ENCODE measurements around the gene SYS1. TPM values are rescaled to one million over a fixed set of nuclear protein-coding genes. Genes with fewer than 3 reads are reported as not detected.

SYS1 gene
- total and polyA plus RNA-seq, 2 of the 8 experiments (the other 6 are each of a cell fraction or from before 2014, with no cell fraction given) = 19.6 to 50.8 TPM

GRCh38 chr20:45374101-45374467 lies 11.1 kb downstream of the SYS1 start:
- H2BK15ac ChIP-seq (ENCODE audit: low read length) = no peak overlapping the region
- 54% methylated on average over 9 of the region's 9 CpGs; no CpG with 5 or more reads in 1 of the 2 experiments for WGBS, 2 experiments (ENCODE audit: extremely low coverage in 1 of 2, insufficient coverage in 1 of 2, insufficient read length in 1 of 2, insufficient replicate concordance in 2 of 2, low coverage in 1 of 2, low lambda C conversion rate in 2 of 2, missing lambda C conversion rate in 1 of 2)
- no peaks in the 10 kb centered on the region for H3K9me3 ChIP-seq (ENCODE audit: insufficient read depth in 2 of 2, low read depth in 1 of 2, low read length in 1 of 2)
- no peak overlapping the region for H3K18ac ChIP-seq (ENCODE audit: extremely low read depth, low read length)
- no peak overlapping the region for H3K23ac ChIP-seq (ENCODE audit: insufficient read length)
- H3K4me1 ChIP-seq (replicated peaks in 1 of 4; ENCODE audit: control insufficient read depth in 3 of 4, insufficient read depth in 4 of 4, low read length in 3 of 4) = peaks cover 0 to 16% (median 9%) of the 10 kb centered on the region in 4 experiments; a peak in 6 of 7 replicates
- H2BK120ac ChIP-seq (replicated peaks; ENCODE audit: low read depth, low read length) = no peak overlapping the region
- H4K91ac ChIP-seq (replicated peaks; ENCODE audit: insufficient read length, low read length) = no peak overlapping the region
- no peak overlapping the region for H3K4ac ChIP-seq (replicated peaks; ENCODE audit: insufficient read length, low read depth, low read length)
- H3K14ac ChIP-seq (ENCODE audit: insufficient read length) = no peak overlapping the region
- peak overlapping the region; percentile 54 to 86; a peak in 2 of 4 replicates for H3K4me2 ChIP-seq (ENCODE audit: insufficient read depth in 1 of 2, low read depth in 2 of 2, low read length in 2 of 2)
- no peak for DNase-seq (ENCODE audit: low read depth in 1 of 2, low spot score in 2 of 2)
- no peaks in the 10 kb centered on the region for H3K36me3 ChIP-seq (ENCODE audit: control insufficient read depth in 2 of 4, insufficient read depth in 4 of 4, low read length in 3 of 4)
- H4K5ac ChIP-seq (ENCODE audit: insufficient read length, low read depth, low read length) = no peak overlapping the region
- no peak overlapping the region for H3K56ac ChIP-seq (replicated peaks; ENCODE audit: insufficient read length, low read depth, low read length)
- FAIRE-seq = no peak
- no peaks in the 10 kb centered on the region for H3K79me2 ChIP-seq (ENCODE audit: control insufficient read depth in 1 of 2, insufficient read depth in 2 of 2, low read length in 2 of 2)
- TF ChIP-seq KDM1A (IDR thresholded peaks at IDR 0.05; ENCODE audit: borderline replicate concordance, low read length) (peak; percentile 67; the same call in 1 of the 2 replicates), JUND (IDR thresholded peaks at IDR 0.05; ENCODE audit: low read length) (0 out of 2 replicates have a peak, but pooled peaks have one; percentile 4), SP2 (IDR thresholded peaks at IDR 0.05; ENCODE audit: low read length) (no peak), HDAC2 (IDR thresholded peaks at IDR 0.05; ENCODE audit: borderline replicate concordance in 1 of 2, low read depth in 2 of 2, low read length in 2 of 2) (no peak)
- H3K27me3 ChIP-seq (replicated peaks in 1 of 4; ENCODE audit: control insufficient read depth in 3 of 4, extremely low read depth in 1 of 4, insufficient read depth in 3 of 4, low read length in 3 of 4) = peaks cover 0 to 12% (median 9%) of the 10 kb centered on the region in 4 experiments; a peak in 3 of 7 replicates
- H3K27ac ChIP-seq (ENCODE audit: low read depth, low read length) = no peak overlapping the region
- no peaks in the 10 kb centered on the region for H4K20me1 ChIP-seq (replicated peaks in 1 of 2; ENCODE audit: control insufficient read depth in 1 of 2, insufficient read depth in 2 of 2, low read length in 2 of 2)
- no peak overlapping the region for H2BK20ac ChIP-seq (ENCODE audit: low read length)
- no peak overlapping the region for H2AFZ ChIP-seq (ENCODE audit: low read length)
- CTCF ChIA-PET (ENCODE audit: partially characterized antibody) = interaction anchor here (0.6 to 11.9 kb wide), 39 partner anchors 10 to 409 kb away, joined by 3 to 186 read pairs (median 8); partner anchors contain the start of genes DBNDD2, PIGT, SDC4 and SYS1
- H3K4me3 ChIP-seq (ENCODE audit: extremely low read depth in 1 of 4, insufficient read depth in 2 of 4, low read depth in 3 of 4, low read length in 4 of 4) = peak overlapping the region in 1 of 4 experiments; percentile 63; a peak in 2 of 8 replicates
- no peak overlapping the region for H2AK5ac ChIP-seq (ENCODE audit: low read depth, low read length)
- H3K9ac ChIP-seq (replicated peaks in 1 of 4; ENCODE audit: extremely low read depth in 1 of 4, low read depth in 3 of 4, low read length in 3 of 4) = no peak overlapping the region
- no peak overlapping the region for H4K8ac ChIP-seq (ENCODE audit: extremely low read depth, insufficient read depth, low read length)
- no peaks in the 10 kb centered on the region for H3K79me1 ChIP-seq (ENCODE audit: low read depth, low read length)
- no peak overlapping the region for H2BK5ac ChIP-seq (ENCODE audit: low read depth, low read length)
- POLR2A ChIA-PET (ENCODE audit: partially characterized antibody) = interaction anchor here (0.7 to 4.5 kb wide), 11 partner anchors 10 to 1315 kb away, joined by 3 to 42 read pairs (median 4); partner anchors contain the start of genes DBNDD2 and SYS1
- peaks cover 4% of the 10 kb centered on the region for H3K23me2 ChIP-seq (ENCODE audit: low read depth, low read length)
- no peak overlapping the region for H2BK12ac ChIP-seq (ENCODE audit: low read depth, low read length)

Data from H1 (cell line).